Astrocyte (in vitro differentiated cells and primary cell): ENCODE measurements around the gene GIGYF2. TPM values are rescaled to one million over a fixed set of nuclear protein-coding genes. Genes with fewer than 3 reads are reported as not detected.

Experiments
- DNase-seq: peaks from one replicate; pipeline ENCODE4 v3.0.0-alpha.2; 2010; ENCODE audit warnings: low read depth
- FAIRE-seq: peaks from 2 replicates; lab custom pipeline; 2011; peaks lifted over from hg19 to GRCh38; lab: Jason Lieb, UNC
- H2AFZ ChIP-seq: 2 replicates; pipeline ENCODE4 v1.6.0; 2012; ENCODE audit warnings: low read depth, low read length, inconsistent platforms
- H3K27ac ChIP-seq: 2 replicates; pipeline ENCODE4 v1.5.1; 2011; ENCODE audit warnings: low read depth, low read length, inconsistent platforms
- H3K27me3 ChIP-seq: 2 replicates; pipeline ENCODE4 v1.6.0; 2011; ENCODE audit warnings: low read length, inconsistent platforms; ENCODE audit not compliant: insufficient read depth
- H3K36me3 ChIP-seq: 2 replicates; pipeline ENCODE4 v1.5.1; 2011; ENCODE audit warnings: low read length, inconsistent platforms; ENCODE audit not compliant: insufficient read depth
- H3K4me1 ChIP-seq: 2 replicates; pipeline ENCODE4 v1.5.1; 2011; ENCODE audit warnings: low read length, inconsistent platforms; ENCODE audit not compliant: insufficient read depth
- H3K4me2 ChIP-seq: 2 replicates; pipeline ENCODE4 v1.6.0; 2012; ENCODE audit warnings: low read length, inconsistent platforms
- H3K4me3 ChIP-seq: 2 replicates; pipeline ENCODE4 v1.5.1; 2011; ENCODE audit warnings: low read depth, mild to moderate bottlenecking, low read length, inconsistent platforms; ENCODE audit not compliant: insufficient read depth
- H3K79me2 ChIP-seq: 2 replicates; pipeline ENCODE4 v1.6.0; 2012; ENCODE audit warnings: mild to moderate bottlenecking, low read length, inconsistent platforms; ENCODE audit not compliant: insufficient read depth
- H3K9ac ChIP-seq: 2 replicates; pipeline ENCODE4 v1.6.0; 2012; ENCODE audit warnings: mild to moderate bottlenecking, low read length, inconsistent platforms
- H3K9me3 ChIP-seq: 2 replicates; pipeline ENCODE4 v1.5.1; 2012; ENCODE audit warnings: low read depth, mild to moderate bottlenecking, low read length, inconsistent platforms; ENCODE audit not compliant: insufficient read depth
- H4K20me1 ChIP-seq: 2 replicates; pipeline ENCODE4 v1.6.0; 2012; ENCODE audit warnings: low read length, inconsistent platforms; ENCODE audit not compliant: insufficient read depth
- H3K27ac Mint-ChIP-seq: one replicate; pipeline ENCODE4 v1.8.0; 2021; ENCODE audit warnings: mild to moderate bottlenecking, mixed read lengths; ENCODE audit not compliant: unreplicated experiment
- H3K27me3 Mint-ChIP-seq: one replicate; pipeline ENCODE4 v1.8.0; 2021; ENCODE audit warnings: low read depth, mixed read lengths; ENCODE audit not compliant: unreplicated experiment
- H3K36me3 Mint-ChIP-seq: one replicate; pipeline ENCODE4 v1.8.0; 2021; ENCODE audit warnings: low read depth, mixed read lengths; ENCODE audit not compliant: unreplicated experiment
- H3K4me1 Mint-ChIP-seq: one replicate; pipeline ENCODE4 v1.8.0; 2021; ENCODE audit warnings: low read depth, mixed read lengths; ENCODE audit not compliant: unreplicated experiment
- H3K4me3 Mint-ChIP-seq: one replicate; pipeline ENCODE4 v1.8.0; 2021; ENCODE audit warnings: mild to moderate bottlenecking, moderate library complexity, mixed read lengths; ENCODE audit not compliant: unreplicated experiment
- H3K9me3 Mint-ChIP-seq: one replicate; pipeline ENCODE4 v1.8.0; 2021; ENCODE audit warnings: mild to moderate bottlenecking, mixed read lengths; ENCODE audit not compliant: unreplicated experiment
- EZH2 ChIP-seq: IDR thresholded peaks from 2 replicates; pipeline ENCODE4 v1.6.1; 2012; ENCODE audit warnings: mild to moderate bottlenecking, low read length, inconsistent platforms; ENCODE audit not compliant: insufficient read depth
- total RNA-seq: library from RNA; stranded (reverse); gene quantifications from 2 replicates; pipeline ENCODE4 v1.2.1, GENCODE V29; 2021
- TF ChIP-seq, protein P1 (sequence below): IDR thresholded peaks from 2 replicates; pipeline ENCODE4 v1.5.1; 2011; ENCODE audit warnings: low read depth, mild to moderate bottlenecking, inconsistent platforms, low read length, moderate library complexity; ENCODE audit not compliant: insufficient read depth

The GIGYF2 gene
- total RNA-seq, 1 donor from 2014 or later, result 47.1 TPM

GRCh38 chr2:232884001-232884421, 186.9 kb downstream of the GIGYF2 start:
- no peak for DNase-seq
- H3K4me3 Mint-ChIP-seq, result no peak overlapping the region
- no peak overlapping the region for H3K27ac Mint-ChIP-seq
- FAIRE-seq, result no peak
- H3K9me3 ChIP-seq, result no peaks in the 10 kb centered on the region
- peaks cover 2% of the 10 kb centered on the region for H3K36me3 Mint-ChIP-seq
- H3K9me3 Mint-ChIP-seq, result no peaks in the 10 kb centered on the region
- no peaks in the 10 kb centered on the region for H3K27me3 ChIP-seq
- H3K27me3 Mint-ChIP-seq, result peaks cover 30% of the 10 kb centered on the region
- H3K4me1 Mint-ChIP-seq, result no peaks in the 10 kb centered on the region
- H3K9ac ChIP-seq, result no peak overlapping the region
- no peak overlapping the region for H2AFZ ChIP-seq
- H3K4me3 ChIP-seq, result no peak overlapping the region
- H3K79me2 ChIP-seq, result no peaks in the 10 kb centered on the region
- H3K36me3 ChIP-seq, result no peaks in the 10 kb centered on the region
- H3K27ac ChIP-seq, result no peak overlapping the region
- H4K20me1 ChIP-seq, result no peaks in the 10 kb centered on the region
- H3K4me1 ChIP-seq, result no peaks in the 10 kb centered on the region
- H3K4me2 ChIP-seq, result no peak overlapping the region
- no peak for TF ChIP-seq EZH2
- TF ChIP-seq, protein P1, sequence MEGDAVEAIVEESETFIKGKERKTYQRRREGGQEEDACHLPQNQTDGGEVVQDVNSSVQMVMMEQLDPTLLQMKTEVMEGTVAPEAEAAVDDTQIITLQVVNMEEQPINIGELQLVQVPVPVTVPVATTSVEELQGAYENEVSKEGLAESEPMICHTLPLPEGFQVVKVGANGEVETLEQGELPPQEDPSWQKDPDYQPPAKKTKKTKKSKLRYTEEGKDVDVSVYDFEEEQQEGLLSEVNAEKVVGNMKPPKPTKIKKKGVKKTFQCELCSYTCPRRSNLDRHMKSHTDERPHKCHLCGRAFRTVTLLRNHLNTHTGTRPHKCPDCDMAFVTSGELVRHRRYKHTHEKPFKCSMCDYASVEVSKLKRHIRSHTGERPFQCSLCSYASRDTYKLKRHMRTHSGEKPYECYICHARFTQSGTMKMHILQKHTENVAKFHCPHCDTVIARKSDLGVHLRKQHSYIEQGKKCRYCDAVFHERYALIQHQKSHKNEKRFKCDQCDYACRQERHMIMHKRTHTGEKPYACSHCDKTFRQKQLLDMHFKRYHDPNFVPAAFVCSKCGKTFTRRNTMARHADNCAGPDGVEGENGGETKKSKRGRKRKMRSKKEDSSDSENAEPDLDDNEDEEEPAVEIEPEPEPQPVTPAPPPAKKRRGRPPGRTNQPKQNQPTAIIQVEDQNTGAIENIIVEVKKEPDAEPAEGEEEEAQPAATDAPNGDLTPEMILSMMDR, result no peak

DNA sequence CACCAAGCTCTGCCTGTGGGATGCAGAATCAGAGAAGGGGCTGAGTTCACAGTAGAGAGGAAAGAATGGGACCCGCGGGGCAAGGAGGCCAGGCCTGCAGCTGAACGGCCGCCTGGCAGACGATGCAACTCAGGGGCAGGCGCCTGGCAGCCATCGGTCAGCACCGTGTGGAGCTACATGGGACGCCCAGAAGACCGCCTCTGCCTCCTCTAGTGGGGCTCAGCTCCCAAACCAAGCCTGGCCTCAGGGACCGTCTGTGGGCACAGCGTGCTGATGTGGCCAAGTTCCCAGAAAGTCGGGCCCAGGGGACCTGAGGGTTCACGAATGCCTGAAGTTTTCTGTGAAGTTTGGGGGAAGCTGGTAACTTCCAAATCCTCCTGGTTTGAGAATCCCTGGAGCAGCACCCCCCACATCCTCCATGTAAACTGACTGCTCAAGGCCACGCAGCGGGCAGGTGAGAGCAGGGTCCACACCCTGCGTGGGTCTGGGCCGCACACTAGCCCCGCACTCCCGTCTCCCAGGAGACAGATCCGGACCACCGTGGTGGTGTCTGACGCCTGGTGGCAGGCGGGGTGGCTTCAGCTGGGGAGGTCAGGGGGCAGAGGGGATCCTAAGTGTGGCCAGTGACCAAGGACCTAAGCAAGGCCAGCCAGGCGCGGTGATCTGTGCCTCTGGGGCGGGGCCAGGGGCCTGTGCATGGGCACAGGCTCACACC, 187.6 kb downstream of the GIGYF2 start:
- Histone ChIP-seq H4K20me1 (no peaks in the 10 kb centered on the region), H3K4me1 (no peaks in the 10 kb centered on the region), H3K4me2 (no peak overlapping the region), H3K27me3 (no peaks in the 10 kb centered on the region), H2AFZ (no peak overlapping the region), H3K4me3 (no peak overlapping the region), H3K79me2 (no peaks in the 10 kb centered on the region), H3K36me3 (no peaks in the 10 kb centered on the region), H3K27ac (no peak overlapping the region), H3K9me3 (no peaks in the 10 kb centered on the region), H3K9ac (no peak overlapping the region)
- TF ChIP-seq, protein P1, result no peak
- no peak for TF ChIP-seq EZH2
- Mint-ChIP-seq H3K9me3 (peaks cover under 1% of the 10 kb centered on the region), H3K4me1 (no peaks in the 10 kb centered on the region), H3K4me3 (no peak overlapping the region), H3K36me3 (no peaks in the 10 kb centered on the region), H3K27ac (no peak overlapping the region), H3K27me3 (peaks cover 36% of the 10 kb centered on the region)
- FAIRE-seq (no peak), DNase-seq (no peak)
